HS-27A (cell line): ENCODE data around the gene CACNA1E.

ENCODE experiments used
- DNase-seq: peaks from one replicate; pipeline ENCODE4 v3.0.0-alpha.2; 2012; ENCODE audit warnings: low read depth, missing footprints

Gene CACNA1E

DNA sequence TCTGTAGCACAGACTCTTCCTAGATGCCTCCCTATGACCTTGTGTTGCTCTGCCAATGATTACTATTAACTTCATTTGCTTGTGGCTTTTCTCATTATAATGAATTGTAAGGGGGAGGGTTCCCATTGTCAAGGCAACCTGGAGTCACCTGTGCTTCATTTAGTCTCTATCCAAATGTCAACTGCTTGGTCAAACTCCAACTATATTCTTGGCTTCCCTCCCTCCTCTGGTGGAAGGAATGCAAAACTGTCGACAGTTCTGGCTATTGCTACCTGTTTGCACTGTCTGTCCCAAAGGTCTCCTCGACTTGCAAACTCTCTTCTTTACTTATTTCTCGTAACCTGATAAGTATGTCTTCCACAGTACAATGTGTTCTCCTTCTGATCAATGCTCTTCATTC is 100.3 kb downstream of the CACNA1E start:
- no peak for DNase-seq

DNA sequence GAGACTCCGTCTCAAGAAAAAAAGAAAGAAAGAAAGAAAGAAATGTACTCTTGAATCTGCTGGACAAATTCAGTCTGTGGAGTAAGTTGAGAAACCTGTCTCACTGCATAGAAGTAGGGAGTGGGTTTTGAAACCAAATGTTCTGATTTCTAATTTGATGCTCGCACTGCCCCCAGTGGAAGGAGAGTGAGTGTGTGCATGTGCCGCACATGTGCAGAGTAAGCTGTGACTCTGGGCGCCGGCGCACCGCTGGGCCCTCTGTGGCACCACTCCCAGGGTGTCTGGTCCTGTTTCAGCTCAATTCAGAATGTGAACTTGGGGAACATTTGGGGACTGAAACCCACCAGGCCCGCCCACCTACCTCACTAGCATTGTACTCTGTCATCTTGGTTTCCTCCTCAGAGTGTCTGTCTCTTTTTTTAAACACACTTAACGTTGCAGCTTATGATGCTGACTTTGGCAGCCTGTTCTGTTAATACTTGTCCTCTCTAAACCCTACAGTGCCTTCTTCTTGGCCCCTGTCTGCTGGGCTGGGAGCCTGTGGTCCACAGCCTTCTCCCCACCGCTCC is 104.6 kb downstream of the CACNA1E start:
- DNase-seq: no peak

DNA sequence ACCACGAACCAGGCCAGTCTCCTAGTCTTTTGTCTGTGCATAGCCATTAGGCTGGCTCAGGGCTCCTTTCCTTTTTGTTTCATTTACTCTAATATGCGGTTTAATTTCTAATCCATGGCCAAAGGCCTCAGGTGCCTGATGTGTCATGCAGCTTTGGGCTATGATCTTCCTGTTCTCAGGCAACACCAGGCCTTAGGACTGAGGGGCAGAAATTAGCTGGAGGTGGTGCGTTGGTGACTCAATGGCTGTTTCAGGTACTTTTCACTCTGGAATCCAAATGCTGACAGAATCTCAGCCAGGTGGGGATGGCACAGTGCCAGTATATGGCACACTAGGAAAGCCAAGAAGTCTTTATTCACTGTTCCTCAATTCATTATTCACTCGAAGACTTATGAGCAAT is 105.3 kb downstream of the CACNA1E start:
- DNase-seq: no peak

DNA sequence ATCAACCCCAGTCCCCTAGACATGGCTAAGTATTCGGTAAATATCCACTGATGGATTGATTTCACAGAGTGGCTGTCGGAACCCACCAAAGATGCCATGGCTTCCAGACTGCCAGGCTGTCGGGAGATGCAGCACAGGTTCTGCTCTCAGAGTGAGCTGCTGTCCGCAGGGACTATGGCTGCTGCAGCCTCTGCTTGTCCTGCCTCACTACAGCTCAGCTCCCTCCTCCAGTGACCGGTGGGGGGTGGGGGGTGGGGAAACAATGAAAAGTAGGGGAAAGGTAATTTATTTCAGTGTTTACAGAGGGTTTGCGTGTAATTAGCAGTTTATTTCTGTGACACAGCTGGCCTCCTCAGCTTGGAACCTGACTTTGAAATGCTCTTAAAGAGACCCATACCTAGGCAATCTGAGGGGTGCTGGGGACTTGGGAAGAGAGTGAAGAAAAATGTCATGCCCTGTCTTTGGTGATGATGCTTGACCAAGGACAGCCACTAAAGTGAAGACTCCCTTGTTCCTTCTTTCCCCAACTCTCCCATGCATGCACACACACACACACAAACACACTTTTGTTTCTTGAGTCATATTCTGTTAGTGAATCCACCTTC is 109.0 kb downstream of the CACNA1E start:
- DNase-seq: no peak

DNA sequence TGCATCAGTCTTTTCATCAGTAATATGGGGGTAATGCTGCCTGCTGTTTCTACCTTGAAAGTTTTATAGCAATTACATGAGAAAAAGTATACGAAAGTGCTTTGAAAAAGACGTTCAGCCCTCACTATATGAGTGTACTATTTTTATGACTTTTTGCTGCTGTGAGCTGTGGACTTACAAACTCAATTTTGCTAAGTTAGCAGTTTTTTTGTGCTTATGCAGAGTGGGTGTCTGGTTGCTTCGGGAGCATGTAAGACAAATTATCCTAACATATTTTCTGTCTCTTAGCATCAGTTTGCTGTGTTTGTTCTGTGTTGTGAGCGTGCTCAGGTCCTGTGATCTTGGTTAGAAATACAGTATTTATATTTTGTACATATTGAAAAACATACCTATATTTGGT is 109.7 kb downstream of the CACNA1E start:
- DNase-seq: no peak

DNA sequence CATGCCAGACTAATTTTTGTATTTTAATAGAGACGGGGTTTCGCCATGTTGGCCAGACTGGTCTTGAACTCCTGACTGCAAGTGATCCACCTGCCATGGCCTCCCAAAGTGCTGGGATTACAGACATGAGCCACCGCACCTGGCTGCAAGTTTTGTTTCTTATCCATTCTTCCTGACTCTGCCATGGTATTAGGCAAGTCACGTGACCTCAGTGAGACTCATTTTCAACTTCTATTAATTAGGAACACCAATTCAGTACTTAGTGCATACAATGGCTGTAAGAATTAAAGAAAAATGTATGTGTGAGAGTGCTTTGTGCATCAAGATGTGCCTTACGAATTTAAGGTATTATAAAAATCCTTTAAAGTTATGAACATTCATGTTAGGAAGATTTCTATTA is 111.2 kb downstream of the CACNA1E start:
- no peak for DNase-seq

DNA sequence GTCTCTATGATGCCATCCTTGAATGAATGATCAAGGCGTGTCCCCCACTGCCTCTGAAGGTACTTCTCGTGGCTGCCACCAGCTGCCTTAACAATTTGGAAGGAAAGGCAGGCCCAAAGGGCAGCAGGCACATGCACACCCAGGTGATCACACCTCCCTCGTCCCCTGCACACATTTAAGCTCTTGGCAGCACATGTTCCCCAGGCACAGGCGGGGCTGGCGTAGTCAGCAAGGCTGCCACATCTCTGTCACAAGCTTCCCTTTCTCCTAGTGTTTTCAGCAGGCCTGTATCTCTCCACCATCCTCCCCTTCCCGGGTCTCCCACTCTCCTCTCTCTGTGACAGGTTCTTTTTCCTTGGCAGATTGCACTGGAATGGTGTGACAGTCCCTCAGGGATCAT is 111.9 kb downstream of the CACNA1E start:
- DNase-seq: no peak

DNA sequence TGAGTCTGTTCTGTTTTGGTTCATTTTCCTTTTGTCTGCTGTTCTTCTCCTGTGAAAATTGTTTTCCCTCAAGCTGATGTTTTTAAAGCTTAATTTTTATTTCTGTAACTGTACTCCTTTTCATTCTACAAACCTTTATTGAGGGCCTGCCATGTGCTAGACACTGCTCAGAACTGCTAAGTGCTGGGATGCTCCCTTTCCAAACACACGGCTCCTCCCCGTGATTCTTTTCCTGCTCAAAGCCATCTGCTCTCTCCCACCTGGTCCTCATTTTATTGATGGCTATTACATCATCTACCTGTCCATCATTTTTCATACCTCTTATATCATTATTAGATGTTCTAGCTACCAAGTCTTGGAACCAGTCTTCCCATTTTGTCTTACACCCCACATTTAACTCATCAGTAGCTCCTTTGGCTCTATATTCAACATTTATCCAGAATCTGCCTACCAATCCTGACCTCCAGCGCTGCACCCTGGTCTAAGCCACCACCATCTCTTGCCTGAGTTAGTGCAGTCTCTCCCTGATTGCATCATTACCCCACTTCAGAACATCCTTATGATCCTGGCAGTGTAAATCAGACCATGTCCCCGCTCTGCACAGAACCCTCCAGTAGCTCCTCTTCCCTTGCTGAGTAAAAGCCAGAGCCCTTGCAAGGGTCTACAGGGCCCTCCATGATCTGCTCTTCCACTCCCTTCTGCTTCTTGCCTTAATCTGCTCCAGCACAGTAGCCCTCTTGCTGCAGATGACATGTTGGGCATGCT is 118.1 kb downstream of the CACNA1E start:
- DNase-seq: no peak

DNA sequence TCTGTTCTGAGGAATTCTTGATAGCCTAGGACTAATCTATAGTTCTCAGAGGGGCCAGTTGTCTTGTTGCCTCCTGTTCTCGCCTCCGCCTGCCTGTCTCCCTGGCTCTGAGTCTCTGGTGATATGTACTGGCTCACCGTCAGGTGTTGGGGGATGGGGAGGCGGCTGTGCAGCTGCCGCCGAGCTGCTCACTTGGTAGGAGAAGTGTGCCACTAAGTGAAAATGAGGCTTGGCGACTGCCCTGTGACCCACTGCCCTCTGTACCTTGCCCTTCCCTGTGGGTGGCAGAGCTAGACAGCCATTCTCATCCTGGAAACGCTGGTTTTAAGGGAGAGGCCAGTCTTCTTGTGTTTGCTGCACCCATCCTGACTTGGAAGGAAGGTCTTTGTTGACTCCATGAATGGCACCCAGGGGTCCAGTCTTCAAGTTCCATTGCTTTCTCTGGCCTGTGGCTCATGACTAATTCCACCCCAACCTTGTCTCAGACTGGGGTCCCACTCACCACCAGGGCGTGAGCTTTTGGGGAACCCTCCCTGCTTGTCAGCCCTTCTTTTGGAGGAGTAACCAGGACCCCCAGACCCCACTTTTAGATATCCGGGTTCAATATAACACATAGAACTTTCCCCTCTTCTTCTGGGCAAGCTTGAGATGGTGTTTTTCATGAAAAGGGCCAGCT is 120.6 kb downstream of the CACNA1E start:
- DNase-seq: no peak

DNA sequence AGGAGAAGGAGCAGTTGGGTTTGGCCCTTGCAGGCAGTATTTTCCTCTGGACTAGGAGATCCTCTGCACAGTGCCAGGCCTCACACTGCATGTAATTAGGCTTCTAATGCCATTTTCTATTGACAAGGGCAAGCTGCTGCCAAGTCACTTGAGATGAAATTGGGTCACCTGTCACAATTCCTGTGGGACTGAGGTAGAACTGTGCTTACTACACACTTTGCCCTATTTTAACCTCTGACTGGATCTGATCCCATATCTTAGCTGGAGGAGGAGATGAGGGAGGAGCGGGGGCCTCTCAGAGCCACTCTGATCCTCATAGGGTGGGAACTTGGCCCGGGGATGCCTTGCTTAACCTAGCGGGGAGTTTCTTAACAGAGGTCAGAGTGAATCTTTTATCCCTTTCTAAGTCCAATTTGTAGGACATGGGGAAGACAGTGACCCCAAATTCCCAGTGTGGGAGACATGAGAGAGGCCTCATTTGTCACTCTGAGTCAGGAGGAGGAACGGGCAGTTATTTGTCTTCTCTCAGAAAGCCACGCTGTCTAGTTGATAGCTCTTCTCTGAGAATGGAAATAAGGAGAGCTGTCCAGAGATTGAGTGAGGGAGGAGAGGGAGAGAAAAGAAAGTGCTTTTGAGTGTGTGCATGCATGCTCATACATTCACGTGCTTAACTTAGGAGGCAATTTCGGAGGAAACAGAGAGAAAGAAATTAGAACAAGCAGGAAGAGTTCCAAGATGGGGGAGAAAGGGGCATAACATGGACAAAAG is 121.3 kb downstream of the CACNA1E start:
- no peak for DNase-seq

DNA sequence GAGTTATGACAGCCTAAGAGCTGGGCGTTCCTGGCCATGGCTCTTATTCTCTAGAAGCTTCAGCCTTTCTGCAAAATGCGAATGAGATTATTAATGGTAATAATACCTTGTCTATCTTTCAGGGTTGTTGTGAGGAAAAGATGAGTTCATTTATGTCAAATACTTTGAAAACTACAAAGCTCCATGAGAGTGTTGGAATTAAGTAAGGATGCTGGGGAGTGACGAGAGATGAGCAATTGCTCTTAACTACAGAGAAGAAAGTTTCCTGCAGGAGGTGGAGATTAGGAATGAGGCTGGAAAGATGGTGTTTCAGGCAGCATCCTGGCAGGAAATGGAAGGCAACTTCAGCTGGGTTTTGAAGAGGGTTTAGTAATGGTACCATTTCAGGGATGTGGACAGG is 124.2 kb downstream of the CACNA1E start:
- no peak for DNase-seq

DNA sequence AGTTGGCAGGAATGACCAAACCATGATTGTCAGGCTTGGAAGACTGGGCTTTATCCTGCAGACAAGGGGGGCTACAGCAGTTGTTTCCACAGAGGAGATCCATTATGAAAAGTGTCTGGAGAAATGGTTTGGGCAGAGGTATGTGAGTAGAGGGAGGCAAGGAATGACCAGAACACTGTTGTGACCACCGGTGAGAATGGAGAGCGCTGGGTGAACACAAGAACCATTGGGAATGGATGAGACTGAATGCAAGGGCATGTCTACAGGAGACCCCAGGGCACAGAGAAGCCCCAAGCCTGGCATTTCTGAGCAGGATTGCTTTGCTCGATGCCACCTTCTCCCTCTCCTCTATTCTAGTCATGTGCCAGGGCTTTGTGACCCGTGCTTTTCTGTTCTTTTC is 125.1 kb downstream of the CACNA1E start:
- no peak for DNase-seq

DNA sequence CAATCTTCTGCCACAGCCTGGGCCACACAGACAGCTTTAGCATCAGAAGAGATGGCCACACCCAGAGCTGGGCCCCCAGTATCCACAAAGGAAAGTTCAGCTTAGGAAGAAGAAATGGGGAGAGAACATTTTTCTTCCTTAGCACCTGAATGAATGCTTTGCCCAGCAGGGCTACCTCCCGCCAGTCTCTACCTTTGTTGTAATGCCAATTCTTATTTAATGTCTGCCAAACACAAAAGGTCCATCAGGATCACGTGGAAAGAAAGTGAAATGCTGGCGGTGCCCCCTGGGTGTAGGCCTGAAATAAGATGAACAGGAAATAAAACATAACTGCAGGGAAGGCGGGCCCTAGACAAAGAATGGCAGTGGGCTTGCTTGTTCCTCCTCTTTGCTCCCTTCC is 125.6 kb downstream of the CACNA1E start:
- DNase-seq: no peak

DNA sequence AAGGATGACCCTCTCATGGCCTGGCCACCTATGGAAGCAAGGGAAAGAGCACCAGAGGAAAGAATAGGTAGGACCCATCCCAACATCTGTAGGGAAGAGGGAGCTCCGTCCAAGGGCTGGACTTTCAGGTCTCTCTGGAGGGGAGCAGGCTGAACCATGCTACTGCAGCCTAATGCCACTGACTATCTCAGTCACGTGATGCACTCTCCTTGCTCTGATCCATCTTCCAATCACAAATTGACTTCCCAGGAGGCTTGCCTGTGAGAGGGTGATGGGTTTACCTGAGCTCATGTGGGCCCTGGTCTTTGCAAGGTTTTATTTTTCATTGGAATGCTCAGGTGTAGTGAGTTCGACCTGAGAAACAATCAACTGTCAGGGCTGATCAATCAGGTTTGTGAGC is 128.8 kb downstream of the CACNA1E start:
- no peak for DNase-seq

DNA sequence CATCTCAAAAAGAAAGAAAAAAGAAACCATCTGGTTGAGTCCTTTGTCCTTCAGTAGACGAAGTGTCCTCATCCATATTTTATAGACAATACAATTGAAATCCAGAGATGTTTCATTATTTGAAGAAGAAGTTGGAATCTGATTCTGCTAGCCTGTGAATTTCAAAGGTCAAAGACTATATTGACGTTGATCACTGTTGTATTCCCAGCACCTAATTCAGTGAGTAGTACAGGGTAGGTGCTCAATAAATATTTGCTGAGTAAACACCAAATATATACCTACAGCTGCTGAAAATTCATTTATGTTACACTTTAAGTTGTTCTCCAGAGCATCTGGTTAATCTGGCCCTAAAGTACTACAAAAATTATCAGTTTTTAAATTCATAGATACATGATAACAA is 135.2 kb downstream of the CACNA1E start:
- DNase-seq: no peak

DNA sequence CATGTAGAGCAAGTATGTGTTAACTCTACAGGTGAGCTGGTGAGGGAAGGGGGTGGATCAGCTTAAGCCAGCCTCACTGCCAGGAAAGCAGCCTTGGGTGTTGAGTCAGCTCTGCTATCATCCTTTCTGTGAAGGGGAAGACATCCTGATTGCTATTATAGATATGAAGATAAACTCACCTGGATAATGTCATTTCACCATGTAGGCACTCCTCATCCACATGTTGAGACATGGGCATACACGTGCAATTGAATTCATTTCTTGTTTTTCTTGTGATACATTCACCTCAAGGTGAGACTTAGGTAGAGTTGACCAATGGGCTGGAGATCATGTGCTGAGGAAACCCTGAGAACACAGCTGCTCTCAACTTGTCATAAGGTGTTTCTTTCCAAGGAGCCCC is 136.9 kb downstream of the CACNA1E start:
- no peak for DNase-seq

DNA sequence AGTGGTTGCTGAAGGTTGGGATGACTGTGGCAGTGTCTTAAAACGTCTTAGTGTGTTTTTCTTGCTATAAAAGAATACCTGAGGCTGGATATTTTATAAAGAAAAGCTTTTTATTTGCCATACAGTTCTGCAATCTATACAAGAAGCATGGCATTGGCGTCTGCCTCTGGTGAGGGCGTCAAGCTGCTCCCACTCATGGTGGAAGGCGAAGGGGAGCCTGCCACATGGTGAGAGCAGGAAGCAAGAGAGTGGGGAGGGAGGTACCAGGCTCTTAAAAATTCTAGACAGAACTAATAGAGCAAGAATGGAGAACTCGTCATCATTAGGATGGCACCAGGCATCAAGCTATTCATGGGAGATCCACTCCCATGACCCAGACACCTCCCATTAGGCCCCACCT is 140.5 kb downstream of the CACNA1E start:
- no peak for DNase-seq

DNA sequence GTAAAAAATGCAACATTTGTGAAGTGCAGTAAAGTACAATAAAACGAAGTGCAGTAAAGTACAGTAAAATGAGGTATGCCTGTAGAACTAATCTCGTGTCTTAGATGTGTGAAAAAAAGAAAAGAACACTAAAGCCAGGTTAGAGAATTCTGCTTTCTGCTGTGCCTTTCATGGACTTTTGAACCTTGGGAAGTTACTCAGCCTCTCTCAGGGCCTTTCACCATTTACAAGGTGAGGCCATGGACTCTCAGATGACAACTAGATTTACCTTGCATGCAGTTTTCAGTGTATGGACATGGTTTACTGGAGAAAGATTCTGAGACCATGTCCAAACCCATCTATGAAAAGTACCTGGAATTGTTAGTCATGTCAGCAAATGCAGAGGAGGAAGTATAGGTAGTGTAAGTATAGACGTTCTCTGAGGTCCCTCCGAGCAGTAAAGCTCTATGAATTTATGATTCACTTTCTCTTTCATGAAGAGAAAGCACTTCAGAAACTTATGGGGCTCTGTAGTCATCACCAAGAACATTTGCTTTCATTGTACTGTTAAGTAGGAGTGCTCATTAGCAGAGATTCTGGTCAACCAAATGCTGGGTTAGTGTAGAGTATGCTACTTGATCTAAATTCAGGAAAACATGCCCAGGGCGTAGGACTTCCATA is 143.1 kb downstream of the CACNA1E start:
- DNase-seq: no peak

DNA sequence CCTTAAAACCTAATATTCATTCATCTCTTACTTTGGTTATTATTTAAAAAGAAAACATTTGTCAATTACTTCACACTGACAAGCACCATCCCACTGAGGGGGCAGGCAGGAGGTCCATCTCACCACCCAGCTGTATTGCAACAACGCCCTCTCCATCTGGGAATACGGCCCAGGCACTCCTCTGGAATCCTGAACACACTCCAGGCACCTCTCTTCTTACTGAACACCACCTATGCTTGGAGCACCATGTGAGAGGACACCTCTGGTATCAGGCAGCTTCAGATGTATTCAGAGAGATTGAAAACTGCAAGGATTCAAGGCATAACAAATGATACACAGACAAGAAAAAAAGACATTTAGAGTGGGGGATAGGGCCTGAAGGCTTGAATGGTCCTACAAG is 147.1 kb downstream of the CACNA1E start:
- no peak for DNase-seq

DNA sequence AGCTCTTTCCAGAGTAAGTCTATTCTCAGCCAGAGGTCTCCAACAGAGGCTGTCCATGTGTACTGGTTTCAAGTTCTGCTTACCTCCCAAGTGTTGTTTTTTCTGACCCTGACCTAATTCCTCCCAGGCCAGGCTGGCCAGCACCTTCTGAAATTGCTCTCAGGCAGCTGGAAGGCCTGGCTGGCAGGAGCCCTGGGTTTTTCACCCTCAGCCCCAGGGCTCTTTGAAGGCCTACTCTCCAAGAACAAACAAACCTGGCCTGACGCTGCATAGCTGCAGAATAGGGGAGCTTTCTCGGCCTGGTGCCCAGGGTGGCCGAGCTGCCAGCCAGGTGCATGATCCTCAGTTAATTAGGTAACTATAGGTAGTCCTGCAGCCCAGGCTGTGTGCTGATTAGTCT is 147.5 kb downstream of the CACNA1E start:
- DNase-seq: no peak

DNA sequence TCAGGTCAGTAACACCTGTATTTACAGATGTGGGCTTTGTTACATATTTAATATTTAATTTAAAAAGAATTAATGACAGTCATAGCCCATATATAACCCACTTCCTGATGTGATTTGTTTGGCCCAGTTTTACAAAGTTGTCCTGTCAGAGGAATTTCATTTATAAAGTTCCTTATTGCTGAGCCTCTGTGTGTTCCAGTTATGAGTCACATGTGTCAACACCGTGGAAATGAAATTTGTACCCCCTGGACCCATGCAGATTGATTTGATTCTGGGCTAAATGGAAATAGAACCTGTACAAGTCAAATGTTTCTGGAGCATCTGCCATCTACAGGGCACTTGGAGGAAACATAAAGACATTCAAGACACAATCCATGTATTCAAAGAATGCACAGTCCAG is 149.2 kb downstream of the CACNA1E start:
- no peak for DNase-seq

DNA sequence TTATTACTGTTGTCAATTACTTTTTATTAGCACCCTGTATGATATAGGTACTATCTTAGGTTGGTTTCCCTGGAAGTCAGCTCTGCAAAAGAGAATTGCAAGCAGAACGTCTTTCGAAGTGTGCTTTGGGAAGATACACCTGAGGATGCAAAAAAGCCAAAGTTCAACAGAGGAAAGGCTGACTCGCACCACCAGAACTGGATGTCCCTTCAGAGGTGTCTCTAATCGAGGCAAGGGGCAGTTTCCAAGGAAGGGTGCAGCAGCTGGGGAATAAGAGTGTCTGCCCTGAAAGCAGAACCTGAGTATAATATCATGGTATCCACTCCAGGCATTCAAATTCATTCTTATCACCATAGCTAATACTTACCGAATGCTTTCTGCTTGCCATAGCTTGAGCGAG is 149.6 kb downstream of the CACNA1E start:
- DNase-seq: no peak
